HG02840 (cell line): ENCODE data around the gene CRNKL1.

Source experiments
- ATAC-seq: cut with Tn5 transposase; IDR thresholded peaks from one replicate; pipeline ENCODE4 v1.9.1; 2021; ENCODE audit warnings: mild to moderate bottlenecking, moderate library complexity, moderate number of reproducible peaks; ENCODE audit not compliant: unreplicated experiment, low FRiP score

The CRNKL1 gene

GRCh38 chr20:20052074-20052970, at the start of gene CRNKL1, which contains the start of gene CFAP61:
Gene CRNKL1 (minus strand): TSS chr20:20052466. CDS start chr20:20052342, 124 bp downstream.
Gene CFAP61 (plus strand): TSS chr20:20052532. CDS start chr20:20056654, 4,122 bp downstream.
- ATAC-seq: peak; percentile 90

GRCh38 chr20:20100881-20101280, 48.6 kb upstream of the CRNKL1 start:
- no peak for ATAC-seq

- ATAC-seq: no peak
These were observed 44.2 kb upstream of the CRNKL1 start for GRCh38 chr20:20096421-20096820.

- ATAC-seq: no peak
These were observed 43.0 kb upstream of the CRNKL1 start for GRCh38 chr20:20095114-20095872.

GRCh38 chr20:20094410-20094809, 42.1 kb upstream of the CRNKL1 start:
- ATAC-seq: no peak

- no peak for ATAC-seq
These were observed 40.6 kb upstream of the CRNKL1 start for GRCh38 chr20:20092827-20093226.

GRCh38 chr20:20089939-20090338, 37.7 kb upstream of the CRNKL1 start:
- no peak for ATAC-seq

- ATAC-seq: no peak
These were observed 36.8 kb upstream of the CRNKL1 start for GRCh38 chr20:20089018-20089417.

- no peak for ATAC-seq
These were observed 33.5 kb upstream of the CRNKL1 start for GRCh38 chr20:20085812-20086211.

- no peak for ATAC-seq
These were observed 32.8 kb upstream of the CRNKL1 start for GRCh38 chr20:20085071-20085470.

- no peak for ATAC-seq
These were observed 32.1 kb upstream of the CRNKL1 start for GRCh38 chr20:20084296-20084752.

- ATAC-seq: peak; percentile 51
These were observed 31.5 kb upstream of the CRNKL1 start for GRCh38 chr20:20083807-20084206.

- ATAC-seq: no peak
These were observed 27.0 kb upstream of the CRNKL1 start for GRCh38 chr20:20079102-20079784.

GRCh38 chr20:20078041-20078440, 25.8 kb upstream of the CRNKL1 start:
- no peak for ATAC-seq

GRCh38 chr20:20076297-20077065, 24.2 kb upstream of the CRNKL1 start:
- ATAC-seq: no peak

GRCh38 chr20:20075032-20075431, 22.8 kb upstream of the CRNKL1 start:
- no peak for ATAC-seq

GRCh38 chr20:20073801-20074371, 21.6 kb upstream of the CRNKL1 start:
- no peak for ATAC-seq

GRCh38 chr20:20070871-20071726, 18.8 kb upstream of the CRNKL1 start:
- ATAC-seq: no peak

- ATAC-seq: no peak
These were observed 13.1 kb upstream of the CRNKL1 start for GRCh38 chr20:20065361-20065760.
